CD4-positive, alpha-beta T cell treated with Interleukin-4 for 4 hours (primary cell): ENCODE measurements around the gene INPP4A.

Source experiments
- DNase-seq: peaks from one replicate; pipeline ENCODE4 v3.0.0-alpha.2; 2020

INPP4A gene

GRCh38 chr2:98461498-98462049 lies 16.9 kb downstream of the INPP4A start:
- no peak for DNase-seq

GRCh38 chr2:98463081-98463481 lies 18.4 kb downstream of the INPP4A start:
- DNase-seq = no peak

GRCh38 chr2:98463551-98463971 lies 18.9 kb downstream of the INPP4A start:
- no peak for DNase-seq

GRCh38 chr2:98463988-98464771 lies 19.5 kb downstream of the INPP4A start:
- DNase-seq = peak; percentile 58

GRCh38 chr2:98464772-98465310 lies 20.2 kb downstream of the INPP4A start:
- peak; percentile 66 for DNase-seq

GRCh38 chr2:98465456-98466226 lies 21.0 kb downstream of the INPP4A start:
- DNase-seq = peak; percentile 85

GRCh38 chr2:98467082-98467536 lies 22.5 kb downstream of the INPP4A start:
- DNase-seq = no peak

GRCh38 chr2:98467652-98468051 lies 23.0 kb downstream of the INPP4A start:
- DNase-seq = no peak

GRCh38 chr2:98468621-98469236 lies 24.1 kb downstream of the INPP4A start:
- DNase-seq = no peak

- DNase-seq = no peak
Observed at GRCh38 chr2:98469862-98470544, 25.3 kb downstream of the INPP4A start.

- no peak for DNase-seq
Observed at GRCh38 chr2:98470851-98471255, 26.2 kb downstream of the INPP4A start.

- DNase-seq = no peak
Observed at GRCh38 chr2:98471402-98472131, 26.9 kb downstream of the INPP4A start.

GRCh38 chr2:98472132-98472650 lies 27.5 kb downstream of the INPP4A start:
- DNase-seq = no peak

GRCh38 chr2:98472961-98473746 lies 28.5 kb downstream of the INPP4A start:
- DNase-seq = no peak

GRCh38 chr2:98473995-98474780 lies 29.5 kb downstream of the INPP4A start:
- peak; percentile 42 for DNase-seq

- no peak for DNase-seq
Observed at GRCh38 chr2:98474979-98475632, 30.4 kb downstream of the INPP4A start.

GRCh38 chr2:98476192-98476868 lies 31.7 kb downstream of the INPP4A start:
- DNase-seq = no peak

GRCh38 chr2:98477036-98477435 lies 32.4 kb downstream of the INPP4A start:
- no peak for DNase-seq

GRCh38 chr2:98477506-98477905 lies 32.8 kb downstream of the INPP4A start:
- no peak for DNase-seq
